PFSK-1 (cell line): ENCODE measurements around the gene GMEB2.

Experiments used
- POLR2AphosphoS5 ChIP-seq: IDR thresholded peaks from 2 replicates; pipeline ENCODE4 v1.6.1; 2012; ENCODE audit warnings: low read depth, mild to moderate bottlenecking, control low read depth, low read length, moderate library complexity
- REST ChIP-seq, 2 experiments: IDR thresholded peaks; 2 replicates each; pipeline versions ENCODE4 v1.6.1 to v1.8.0; 2011 to 2012; ENCODE audit warnings: low read depth in 2 of 2, low read length in 2 of 2, control low read depth in 1 of 2, inconsistent platforms in 1 of 2, mild to moderate bottlenecking in 1 of 2, moderate library complexity in 1 of 2; ENCODE audit not compliant: insufficient read depth in 1 of 2
- SIN3A ChIP-seq: IDR thresholded peaks from 2 replicates; pipeline ENCODE4 v1.6.1; 2012; ENCODE audit warnings: mild to moderate bottlenecking, low read length, moderate library complexity, borderline replicate concordance; ENCODE audit not compliant: insufficient read depth

GRCh38 chr20:63539092-63539430 lies 87.8 kb downstream of the GMEB2 start:
- no peak for TF ChIP-seq REST (IDR thresholded peaks at IDR 0.05; ENCODE audit: insufficient read depth in 1 of 2, low read depth in 2 of 2, low read length in 2 of 2)
- TF ChIP-seq POLR2AphosphoS5: no peak
- no peak for TF ChIP-seq SIN3A
